Hippocampal formation (tissue), 2 donors: ENCODE results near the gene SALL2.

ENCODE experiments used
- DNase-seq, 2 donors: peaks; one replicate each; lab custom pipeline; 2025; lab: John Stamatoyannopoulos, UW

SALL2 gene

GRCh38 chr14:21476925-21477681 lies 49.0 kb downstream of the SALL2 start, which contains the start of the genes RAB2B and TOX4:
Gene RAB2B (minus strand): TSS chr14:21476959. CDS start chr14:21476872, 87 bp downstream.
Gene TOX4 (plus strand): TSS chr14:21477195. CDS start chr14:21477279, 84 bp downstream.
- DNase-seq: peak; percentile 97 to 99

DNA sequence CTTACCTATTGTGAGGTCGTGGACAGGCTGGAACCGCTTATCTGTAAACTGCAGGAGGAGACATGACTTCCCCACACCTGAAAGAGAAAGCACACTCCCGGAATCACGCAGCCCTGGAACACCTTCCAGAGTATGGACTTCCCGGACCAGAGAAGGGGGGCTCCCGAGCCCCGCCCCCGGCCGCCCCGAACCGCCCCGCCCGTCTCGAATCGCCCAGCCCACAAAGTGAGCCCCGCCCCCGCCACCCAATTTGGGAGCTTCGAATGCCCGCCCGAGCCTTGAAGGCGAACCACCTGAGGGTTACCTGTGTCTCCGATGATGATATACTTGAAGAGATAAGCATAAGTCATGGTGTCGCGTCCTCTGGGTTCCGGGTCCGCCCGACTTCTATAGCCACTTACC lies 49.6 kb downstream of the SALL2 start:
- DNase-seq: peak in 1 of 2 donors; percentile 91

GRCh38 chr14:21475767-21476522 lies 50.2 kb downstream of the SALL2 start:
- no peak for DNase-seq
